ENCODE data around the gene DFFB.

DNA sequence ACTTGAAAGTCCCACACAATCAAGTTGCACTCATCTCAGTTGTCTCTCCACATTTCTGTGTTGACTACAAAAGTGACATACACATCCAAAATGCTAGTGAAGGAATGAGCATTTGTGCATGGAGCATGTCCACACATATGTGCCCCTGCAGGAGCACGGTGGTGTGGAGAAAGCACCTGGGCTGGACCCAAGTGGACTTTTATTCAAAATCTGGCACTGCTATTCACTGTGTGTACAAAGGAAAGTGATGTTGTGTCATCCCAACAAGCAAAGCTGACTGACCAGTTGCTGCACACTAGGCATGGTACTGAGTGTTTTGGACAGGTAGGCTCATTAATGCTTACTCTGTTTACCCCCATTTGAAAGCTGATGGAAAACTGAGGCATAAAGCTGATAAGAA is 19.6 kb upstream of the DFFB start:
- TF ChIP-seq, protein P1, sequence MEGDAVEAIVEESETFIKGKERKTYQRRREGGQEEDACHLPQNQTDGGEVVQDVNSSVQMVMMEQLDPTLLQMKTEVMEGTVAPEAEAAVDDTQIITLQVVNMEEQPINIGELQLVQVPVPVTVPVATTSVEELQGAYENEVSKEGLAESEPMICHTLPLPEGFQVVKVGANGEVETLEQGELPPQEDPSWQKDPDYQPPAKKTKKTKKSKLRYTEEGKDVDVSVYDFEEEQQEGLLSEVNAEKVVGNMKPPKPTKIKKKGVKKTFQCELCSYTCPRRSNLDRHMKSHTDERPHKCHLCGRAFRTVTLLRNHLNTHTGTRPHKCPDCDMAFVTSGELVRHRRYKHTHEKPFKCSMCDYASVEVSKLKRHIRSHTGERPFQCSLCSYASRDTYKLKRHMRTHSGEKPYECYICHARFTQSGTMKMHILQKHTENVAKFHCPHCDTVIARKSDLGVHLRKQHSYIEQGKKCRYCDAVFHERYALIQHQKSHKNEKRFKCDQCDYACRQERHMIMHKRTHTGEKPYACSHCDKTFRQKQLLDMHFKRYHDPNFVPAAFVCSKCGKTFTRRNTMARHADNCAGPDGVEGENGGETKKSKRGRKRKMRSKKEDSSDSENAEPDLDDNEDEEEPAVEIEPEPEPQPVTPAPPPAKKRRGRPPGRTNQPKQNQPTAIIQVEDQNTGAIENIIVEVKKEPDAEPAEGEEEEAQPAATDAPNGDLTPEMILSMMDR (conservative IDR thresholded peaks at IDR 0.05) = no peak
- no peak for TF ChIP-seq ZFX (IDR thresholded peaks at IDR 0.05)

Data from C4-2B (cell line).